Neural cell (in vitro differentiated cells): ENCODE data around the gene CNTF. TPM values are rescaled to one million over a fixed set of nuclear protein-coding genes. Genes with fewer than 3 reads are reported as not detected.

ENCODE experiments used
- polyA plus RNA-seq: library from polyadenylated mRNA; depleted of rRNA; stranded (reverse); fragments of >200 nt; gene quantifications from 2 replicates; pipeline ENCODE4 v1.2.3, GENCODE V29; 2014

Gene CNTF
- polyA plus RNA-seq, 1 donor from 2014 or later, result 2.3 TPM

Other genes starting within 250 kb of the CNTF start
- not detected in 2 replicates for gene OR5B3, start 215.8 kb upstream of the CNTF start, polyA plus RNA-seq
- not detected in 2 replicates for gene OR5B2, start 194.5 kb upstream of the CNTF start, polyA plus RNA-seq
- gene OR5B12, start 180.4 kb upstream of the CNTF start, polyA plus RNA-seq, result not detected in 2 replicates
- gene OR5B21, start 114.6 kb upstream of the CNTF start, polyA plus RNA-seq, result not detected in 2 replicates
- 4.1 and 4.3 TPM in 2 replicates for gene LPXN, start 46.8 kb upstream of the CNTF start, polyA plus RNA-seq
- gene ZFP91, start 43.6 kb upstream of the CNTF start, polyA plus RNA-seq, result 29.4 and 32.7 TPM in 2 replicates
- not detected in 2 replicates for gene GLYAT, start 109.3 kb downstream of the CNTF start, polyA plus RNA-seq
- not detected in 2 replicates for gene GLYATL2, start 222.0 kb downstream of the CNTF start, polyA plus RNA-seq